Neural cell (in vitro differentiated cells): ENCODE data around the gene ROBO1. TPM values are rescaled to one million over a fixed set of nuclear protein-coding genes. Genes with fewer than 3 reads are reported as not detected.

Experiments used
- H2AFZ ChIP-seq: fragments of 200-600, 300-800 bp; sonication (generic), shearing (Covaris generic); 2 replicates; pipeline ENCODE4 v1.6.0; 2014; ENCODE audit warnings: low read depth, mild to moderate bottlenecking, antibody characterized with exemption, low read length, moderate library complexity
- H3F3A ChIP-seq: fragments of 200-600 bp; shearing (Covaris generic); 2 replicates; pipeline ENCODE4 v1.6.1; 2016; ENCODE audit warnings: mild to moderate bottlenecking, moderate library complexity, mixed read lengths, antibody characterized with exemption, low read length; ENCODE audit not compliant: insufficient read depth, poor library complexity, severe bottlenecking
- H3K27ac ChIP-seq: fragments of 200-600, 300-800 bp; sonication (generic), shearing (Covaris generic); 2 replicates; pipeline ENCODE4 v1.5.1; 2014; ENCODE audit warnings: mild to moderate bottlenecking, low read length, moderate library complexity
- H3K27me3 ChIP-seq: fragments of 300-800, 200-600 bp; sonication (generic), shearing (Covaris generic); 2 replicates; pipeline ENCODE4 v1.6.0; 2014; ENCODE audit warnings: mild to moderate bottlenecking, low read depth, low read length, moderate library complexity; ENCODE audit not compliant: insufficient read depth
- H3K36me3 ChIP-seq: fragments of 300-800, 200-600 bp; sonication (generic), shearing (Covaris generic); 2 replicates; pipeline ENCODE4 v1.5.1; 2014; ENCODE audit warnings: mild to moderate bottlenecking, antibody characterized with exemption, low read length, moderate library complexity; ENCODE audit not compliant: insufficient read depth
- H3K4me2 ChIP-seq: fragments of 300-800, 200-600 bp; sonication (generic), shearing (Covaris generic); 2 replicates; pipeline ENCODE4 v1.6.0; 2014; ENCODE audit warnings: mild to moderate bottlenecking, low read length
- H3K4me3 ChIP-seq: fragments of 300-800, 200-600 bp; sonication (generic), shearing (Covaris generic); 2 replicates; pipeline ENCODE4 v1.5.1; 2014; ENCODE audit warnings: mild to moderate bottlenecking, low read length, moderate library complexity
- H3K79me2 ChIP-seq: fragments of 200-600 bp; shearing (Covaris generic); replicated peaks from 2 replicates; pipeline ENCODE4 v1.6.0; 2014; ENCODE audit warnings: mild to moderate bottlenecking, low read length, moderate library complexity; ENCODE audit not compliant: insufficient read depth
- H3K9ac ChIP-seq: fragments of 300-800, 200-600 bp; sonication (generic), shearing (Covaris generic); 2 replicates; pipeline ENCODE4 v1.6.1; 2016; ENCODE audit warnings: mild to moderate bottlenecking, low read length, mixed read lengths
- H3K9me2 ChIP-seq: fragments of 200-600 bp; shearing (Covaris generic); 2 replicates; pipeline ENCODE4 v1.6.1; 2016; ENCODE audit warnings: mild to moderate bottlenecking, low read length, mixed read lengths; ENCODE audit not compliant: insufficient read depth
- H3K9me3 ChIP-seq: fragments of 200-600, 300-800 bp; sonication (generic), shearing (Covaris generic); 2 replicates; pipeline ENCODE4 v1.6.1; 2016; ENCODE audit warnings: mild to moderate bottlenecking, mixed run types, low read length, moderate library complexity, mixed read lengths
- H4K20me1 ChIP-seq: fragments of 200-600 bp; shearing (Covaris generic); 2 replicates; pipeline ENCODE4 v1.6.1; 2016; ENCODE audit warnings: mild to moderate bottlenecking, mixed run types; ENCODE audit not compliant: insufficient read depth
- CTCF ChIP-seq: fragments of 450-650 bp; IDR thresholded peaks from 2 replicates; pipeline ENCODE4 v1.5.1; 2014; ENCODE audit warnings: antibody characterized with exemption, mild to moderate bottlenecking, moderate library complexity; ENCODE audit not compliant: poor library complexity, severe bottlenecking
- EP300 ChIP-seq: fragments of 450-650 bp; conservative IDR thresholded peaks from 2 replicates; pipeline ENCODE4 v1.6.1; 2014; ENCODE audit warnings: antibody characterized with exemption, mild to moderate bottlenecking, moderate library complexity; ENCODE audit not compliant: poor library complexity, severe bottlenecking
- EZH2 ChIP-seq: fragments of 200-600, 300-800 bp; shearing (Covaris generic), sonication (generic); IDR thresholded peaks from 2 replicates; pipeline ENCODE4 v1.6.1; 2014; ENCODE audit warnings: antibody characterized with exemption, low read length, borderline replicate concordance, mild to moderate bottlenecking; ENCODE audit not compliant: insufficient read depth, poor library complexity, severe bottlenecking
- MXI1 ChIP-seq: fragments of 450-650 bp; conservative IDR thresholded peaks from 2 replicates; pipeline ENCODE4 v1.6.1; 2014; ENCODE audit warnings: antibody characterized with exemption, mild to moderate bottlenecking; ENCODE audit not compliant: poor library complexity, severe bottlenecking
- POLR2AphosphoS5 ChIP-seq: IDR thresholded peaks from 2 replicates; pipeline ENCODE4 v1.6.1; 2012
- RAD21 ChIP-seq: fragments of 450-650 bp; conservative IDR thresholded peaks from 2 replicates; pipeline ENCODE4 v1.6.1; 2014; ENCODE audit warnings: antibody characterized with exemption, mild to moderate bottlenecking, moderate library complexity
- REST ChIP-seq: IDR thresholded peaks from 2 replicates; pipeline ENCODE4 v1.6.1; 2012; ENCODE audit warnings: borderline replicate concordance
- SMC3 ChIP-seq: fragments of 450-650 bp; conservative IDR thresholded peaks from 2 replicates; pipeline ENCODE4 v1.6.1; 2014; ENCODE audit warnings: antibody characterized with exemption, mild to moderate bottlenecking, moderate library complexity; ENCODE audit not compliant: poor library complexity
- TAF1 ChIP-seq: IDR thresholded peaks from 2 replicates; pipeline ENCODE4 v1.6.1; 2012; ENCODE audit warnings: low read depth
- polyA plus RNA-seq: library from polyadenylated mRNA; depleted of rRNA; stranded (reverse); fragments of >200 nt; gene quantifications from 2 replicates; pipeline ENCODE4 v1.2.3, GENCODE V29; 2014

The ROBO1 gene
- polyA plus RNA-seq, 1 donor from 2014 or later = 183 TPM

DNA sequence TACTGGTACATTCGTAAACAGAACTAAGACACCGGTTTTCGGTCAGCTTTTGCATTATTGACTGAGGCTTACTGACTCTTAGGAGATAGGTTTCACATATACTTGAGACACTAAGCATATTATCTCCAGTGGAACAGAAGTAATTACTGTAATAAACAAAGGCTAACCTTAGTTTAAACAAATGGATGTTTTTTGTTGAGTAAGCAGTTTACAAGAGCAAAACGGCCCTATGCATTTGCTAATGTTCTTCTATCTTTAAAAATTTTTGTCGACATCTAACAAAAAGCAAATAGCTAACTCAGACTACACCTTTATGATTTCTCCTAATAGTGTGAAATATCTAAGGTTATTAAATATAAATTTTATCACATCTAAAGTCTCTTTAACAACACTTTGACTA, 664.5 kb downstream of the ROBO1 start:
- H3K9me2 ChIP-seq = no peaks in the 10 kb centered on the region
- TF ChIP-seq RAD21 (no peak), MXI1 (no peak), SMC3 (no peak), REST (no peak), CTCF (no peak), EP300 (no peak), POLR2AphosphoS5 (no peak)

DNA sequence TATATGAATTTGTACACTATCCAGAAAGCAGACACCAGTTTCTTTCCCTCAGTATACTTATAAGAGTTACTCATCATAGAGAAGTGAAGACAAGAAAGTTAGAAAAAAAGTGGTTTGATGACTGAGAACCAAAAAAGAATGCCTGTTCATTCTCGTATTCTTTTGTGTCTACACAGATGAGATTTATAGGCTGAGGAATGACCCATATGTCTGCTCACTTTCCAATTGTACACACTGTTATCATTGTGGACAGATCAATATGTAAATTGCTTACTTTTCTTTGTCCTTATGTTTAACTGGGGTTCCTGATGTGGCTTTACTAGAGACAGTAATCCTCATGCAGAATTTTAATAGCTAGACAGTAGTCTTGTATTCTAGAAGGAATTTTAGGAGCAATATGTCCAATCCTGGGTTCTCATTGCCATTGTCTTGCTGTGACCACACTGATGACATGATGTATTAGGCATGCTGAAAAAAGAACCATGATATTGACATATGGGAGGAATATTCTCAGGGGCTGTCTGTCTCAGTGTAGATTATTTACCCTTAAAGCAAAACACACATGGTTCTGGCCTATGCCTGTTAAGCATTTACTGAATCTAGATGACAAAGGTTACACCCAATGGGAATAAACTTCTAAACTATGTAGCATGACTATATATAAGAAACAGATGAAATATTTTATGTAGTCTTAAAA, 669.7 kb downstream of the ROBO1 start:
- Histone ChIP-seq H3K79me2 (no peaks in the 10 kb centered on the region), H3F3A (no peaks in the 10 kb centered on the region), H3K4me2 (no peak overlapping the region), H3K4me3 (no peak overlapping the region), H3K9me3 (no peaks in the 10 kb centered on the region), H3K27ac (no peak overlapping the region), H3K9me2 (no peaks in the 10 kb centered on the region), H3K27me3 (no peaks in the 10 kb centered on the region), H3K36me3 (no peaks in the 10 kb centered on the region), H2AFZ (no peak overlapping the region), H3K9ac (no peak overlapping the region), H4K20me1 (no peaks in the 10 kb centered on the region)
- TF ChIP-seq SMC3 = no peak
- no peak for TF ChIP-seq CTCF
- TF ChIP-seq EP300 = no peak
- TF ChIP-seq MXI1 = no peak
- TF ChIP-seq POLR2AphosphoS5 = no peak
- no peak for TF ChIP-seq TAF1
- TF ChIP-seq RAD21 = no peak
- TF ChIP-seq EZH2 = no peak
- TF ChIP-seq REST = no peak

More for the DNA sequence above, 664.5 kb downstream of the ROBO1 start:
- no peaks in the 10 kb centered on the region for H3K36me3 ChIP-seq
- no peaks in the 10 kb centered on the region for H3F3A ChIP-seq
- no peak overlapping the region for H2AFZ ChIP-seq
- H3K4me2 ChIP-seq = no peak overlapping the region
- H3K9ac ChIP-seq = no peak overlapping the region
- no peaks in the 10 kb centered on the region for H3K27me3 ChIP-seq
- H3K9me3 ChIP-seq = no peaks in the 10 kb centered on the region
- no peak overlapping the region for H3K4me3 ChIP-seq
- H3K79me2 ChIP-seq = no peaks in the 10 kb centered on the region
- H3K27ac ChIP-seq = no peak overlapping the region
- no peaks in the 10 kb centered on the region for H4K20me1 ChIP-seq
